Measurements from ENCODE around the gene CIC.

CIC gene

GRCh38 chr19:42278452-42279154 lies 9.6 kb downstream of the CIC start:
- no peak for DNase-seq

- DNase-seq: no peak
Measured at GRCh38 chr19:42279155-42279901, 10.3 kb downstream of the CIC start.

GRCh38 chr19:42279902-42280814 lies 11.1 kb downstream of the CIC start:
- DNase-seq: peak; percentile 96

GRCh38 chr19:42280815-42281145 lies 11.7 kb downstream of the CIC start:
- no peak for DNase-seq

GRCh38 chr19:42281146-42281826 lies 12.2 kb downstream of the CIC start:
- peak; percentile 81 for DNase-seq

DNA sequence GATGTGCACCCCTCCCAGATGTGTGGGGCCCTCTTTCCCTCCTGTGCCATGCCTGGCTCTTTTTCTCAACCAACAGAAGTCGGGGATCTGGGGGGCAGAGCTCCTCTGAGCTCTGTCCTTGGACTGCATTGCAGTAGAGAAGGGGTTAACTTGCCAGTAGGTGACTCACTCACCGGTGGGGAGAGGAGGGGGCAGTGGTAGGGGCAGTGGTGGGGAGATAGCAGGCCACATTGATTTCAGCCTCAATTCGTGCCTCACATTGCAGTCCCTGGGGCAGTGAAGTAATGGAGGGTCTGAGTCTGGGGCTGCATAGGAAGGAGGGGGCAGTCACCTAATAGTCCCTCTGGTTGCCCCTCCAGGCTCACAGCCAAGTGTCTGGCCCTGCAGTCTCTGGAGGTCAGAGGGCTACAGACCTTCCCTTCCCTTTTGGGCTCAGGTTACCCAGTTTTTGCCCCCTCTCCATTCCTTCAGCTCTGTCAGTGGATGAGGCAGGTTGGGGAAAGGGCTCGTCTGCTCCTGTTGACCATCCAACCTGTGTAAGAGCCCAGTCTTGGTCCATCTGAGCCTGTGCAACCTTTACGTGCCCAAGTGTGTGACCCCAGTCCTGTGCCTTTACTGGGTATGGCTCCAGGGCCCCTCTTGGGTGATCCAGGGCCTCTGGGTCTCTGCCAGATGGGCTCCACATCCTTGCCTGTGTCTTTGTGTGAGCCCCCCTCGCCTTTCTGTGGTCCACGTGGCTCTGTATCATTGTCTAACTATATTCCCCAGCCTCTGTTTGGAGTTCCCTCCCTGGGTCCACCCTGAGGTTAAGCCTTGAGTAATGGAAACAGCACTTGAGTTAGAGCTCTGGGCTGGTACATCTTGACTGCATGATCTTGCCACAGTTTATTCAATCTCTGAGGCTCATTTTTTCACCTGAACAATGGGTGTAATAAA lies 13.0 kb downstream of the CIC start:
- DNase-seq: no peak

DNA sequence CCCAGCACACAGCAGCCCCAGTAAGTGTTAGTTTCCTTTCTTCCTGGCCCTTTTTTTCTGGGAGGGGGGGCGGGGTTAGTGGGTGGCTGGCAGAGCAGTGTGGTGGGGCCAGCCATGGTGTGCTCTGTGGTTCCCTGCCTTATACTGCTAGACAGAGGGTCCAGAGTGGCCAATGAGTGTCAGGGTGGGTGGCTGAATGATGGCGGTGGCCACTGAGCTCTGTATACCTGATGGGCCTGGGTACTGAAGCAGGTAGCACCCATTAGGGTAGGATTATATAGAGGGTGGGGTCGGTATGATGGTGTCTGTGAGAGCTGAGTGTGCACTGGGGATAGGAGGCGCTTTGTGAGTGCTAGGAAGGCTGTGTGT lies 13.8 kb downstream of the CIC start:
- DNase-seq: no peak

GRCh38 chr19:42283188-42284065 lies 14.4 kb downstream of the CIC start:
- DNase-seq: peak; percentile 98

DNA sequence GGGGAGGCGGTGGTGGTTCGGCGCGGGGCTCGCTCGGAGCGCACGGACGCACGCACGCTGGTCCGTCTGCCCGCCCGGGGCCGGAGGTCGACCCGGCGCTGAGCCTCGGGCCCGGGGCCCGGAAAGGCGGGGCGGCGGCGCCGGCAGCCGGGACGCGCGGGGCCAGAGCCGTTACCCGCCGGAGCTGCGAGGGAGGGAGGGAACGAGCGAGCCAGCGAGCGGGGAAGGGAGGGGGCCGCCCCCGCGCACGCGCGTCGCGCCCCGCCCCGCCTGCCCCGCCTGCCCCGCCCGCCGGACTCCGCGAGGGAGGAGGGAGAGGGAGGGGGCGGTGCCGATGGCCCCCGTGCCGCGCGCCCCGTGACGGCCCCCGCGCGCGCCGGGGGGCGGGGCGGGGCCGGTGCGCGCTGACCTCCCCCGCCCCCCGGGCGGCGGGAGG lies 15.0 kb downstream of the CIC start:
- DNase-seq: peak; percentile 89

GRCh38 chr19:42284591-42285341 lies 15.7 kb downstream of the CIC start:
- DNase-seq: no peak

- no peak for DNase-seq
Measured at GRCh38 chr19:42285541-42285941, 16.5 kb downstream of the CIC start.

DNA sequence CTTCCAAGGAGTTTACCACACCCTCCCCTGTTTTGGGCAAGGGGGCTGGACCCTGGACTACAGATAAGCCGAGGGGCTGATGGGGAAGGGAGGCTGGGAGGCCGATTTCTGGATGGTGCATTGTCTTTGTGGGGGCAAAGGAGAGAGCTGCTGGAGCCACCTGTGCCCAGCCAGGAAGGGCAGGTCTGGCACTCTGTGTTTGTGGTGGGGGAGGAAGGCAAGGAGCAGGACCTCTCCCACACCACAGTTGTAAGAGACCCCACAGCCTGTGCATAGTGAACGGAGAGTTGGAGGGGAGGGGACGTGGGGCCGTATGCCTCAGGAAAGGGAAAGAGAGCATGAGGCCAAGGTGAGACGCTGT lies 16.9 kb downstream of the CIC start:
- no peak for DNase-seq

GRCh38 chr19:42286349-42287016 lies 17.4 kb downstream of the CIC start:
- peak; percentile 65 for DNase-seq

GRCh38 chr19:42287017-42287826 lies 18.2 kb downstream of the CIC start:
- no peak for DNase-seq

- no peak for DNase-seq
Measured at GRCh38 chr19:42287827-42288107, 18.7 kb downstream of the CIC start.

DNA sequence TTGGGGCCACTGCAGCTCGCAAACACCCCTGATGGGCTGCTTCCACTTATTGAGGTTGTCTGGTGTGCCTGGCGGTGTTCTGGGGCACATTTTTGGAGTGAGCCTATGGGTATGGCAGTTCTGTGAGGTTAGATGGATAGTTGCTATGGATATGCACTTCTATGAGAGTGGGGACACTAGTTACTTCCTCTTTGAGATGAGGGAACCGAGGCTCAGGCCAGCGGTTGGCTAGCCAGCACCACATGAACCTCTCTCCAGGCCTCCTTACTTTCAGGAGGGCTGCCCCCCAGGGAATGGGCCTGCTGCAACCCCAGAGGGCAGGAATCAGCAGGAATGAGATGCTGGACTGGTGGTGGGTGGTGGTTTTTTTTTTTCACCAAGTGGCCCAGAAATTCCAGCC lies 19.3 kb downstream of the CIC start:
- no peak for DNase-seq

- DNase-seq: peak; percentile 16
Measured at GRCh38 chr19:42288881-42289555, 20.0 kb downstream of the CIC start.

GRCh38 chr19:42289556-42290041 lies 20.5 kb downstream of the CIC start:
- DNase-seq: no peak

Measured in right hindlimb (tissue), 1 donor.